ENCODE data around the gene PARP16. TPM values are rescaled to one million over a fixed set of nuclear protein-coding genes. Genes with fewer than 3 reads are reported as not detected.
A peak's percentile ranks its signal among the peaks of the same experiment; 100 is the strongest.

The PARP16 gene
- 10 to 100 TPM; 19.8 to 22.0 TPM for total RNA-seq

- H3K36me3 Mint-ChIP-seq (ENCODE audit: low read depth): peaks cover 4% of the 10 kb centered on the region
- peak; percentile 97 for ATAC-seq (replicated peaks)
- H3K4me3 Mint-ChIP-seq: peak within 1 kb of the TSS; percentile 90
- peaks cover 10% of the 10 kb centered on the region for H3K4me1 Mint-ChIP-seq
- peak within 1 kb of the TSS; percentile 94 for H3K27ac Mint-ChIP-seq
- no peaks in the 10 kb centered on the region for H3K9me3 Mint-ChIP-seq
- H3K27me3 Mint-ChIP-seq: no peaks in the 10 kb centered on the region
Measured at GRCh38 chr15:65286704-65287519, at the start of gene PARP16. TSS of gene PARP16 (minus strand) at chr15:65286883. CDS start at chr15:65286426, 457 bp downstream.

GRCh38 chr15:65335278-65336055 is 48.8 kb upstream of the PARP16 start:
- no peak for ATAC-seq (replicated peaks)
- H3K4me1 Mint-ChIP-seq: no peaks in the 10 kb centered on the region
- H3K4me3 Mint-ChIP-seq: no peak overlapping the region
- H3K27me3 Mint-ChIP-seq: peaks cover 4% of the 10 kb centered on the region
- no peaks in the 10 kb centered on the region for H3K36me3 Mint-ChIP-seq (ENCODE audit: low read depth)
- no peaks in the 10 kb centered on the region for H3K9me3 Mint-ChIP-seq
- no peak overlapping the region for H3K27ac Mint-ChIP-seq

GRCh38 chr15:65334586-65335231 is 48.0 kb upstream of the PARP16 start:
- no peak overlapping the region for H3K4me3 Mint-ChIP-seq
- H3K27me3 Mint-ChIP-seq: peaks cover 4% of the 10 kb centered on the region
- H3K36me3 Mint-ChIP-seq (ENCODE audit: low read depth): no peaks in the 10 kb centered on the region
- H3K27ac Mint-ChIP-seq: no peak overlapping the region
- no peaks in the 10 kb centered on the region for H3K4me1 Mint-ChIP-seq
- no peaks in the 10 kb centered on the region for H3K9me3 Mint-ChIP-seq
- ATAC-seq (replicated peaks): no peak

GRCh38 chr15:65333856-65334255 is 47.2 kb upstream of the PARP16 start:
- no peak overlapping the region for H3K4me3 Mint-ChIP-seq
- H3K36me3 Mint-ChIP-seq (ENCODE audit: low read depth): no peaks in the 10 kb centered on the region
- no peak overlapping the region for H3K27ac Mint-ChIP-seq
- H3K4me1 Mint-ChIP-seq: no peaks in the 10 kb centered on the region
- peaks cover 4% of the 10 kb centered on the region for H3K27me3 Mint-ChIP-seq
- ATAC-seq (replicated peaks): no peak
- H3K9me3 Mint-ChIP-seq: no peaks in the 10 kb centered on the region

- Mint-ChIP-seq H3K27me3 (peaks cover 4% of the 10 kb centered on the region), H3K36me3 (ENCODE audit: low read depth) (no peaks in the 10 kb centered on the region)
Measured at GRCh38 chr15:65333148-65333820, 46.6 kb upstream of the PARP16 start.

GRCh38 chr15:65332391-65333147 is 45.9 kb upstream of the PARP16 start:
- Mint-ChIP-seq H3K4me1 (no peaks in the 10 kb centered on the region), H3K27ac (no peak overlapping the region), H3K4me3 (no peak overlapping the region), H3K36me3 (ENCODE audit: low read depth) (no peaks in the 10 kb centered on the region), H3K9me3 (no peaks in the 10 kb centered on the region), H3K27me3 (peaks cover 4% of the 10 kb centered on the region)
- no peak for ATAC-seq (replicated peaks)

More at GRCh38 chr15:65333148-65333820, 46.6 kb upstream of the PARP16 start:
- H3K4me1 Mint-ChIP-seq: no peaks in the 10 kb centered on the region
- no peaks in the 10 kb centered on the region for H3K9me3 Mint-ChIP-seq
- ATAC-seq (replicated peaks): no peak
- H3K4me3 Mint-ChIP-seq: no peak overlapping the region
- H3K27ac Mint-ChIP-seq: no peak overlapping the region

- no peaks in the 10 kb centered on the region for H3K9me3 Mint-ChIP-seq
- no peak overlapping the region for H3K27ac Mint-ChIP-seq
- no peak for ATAC-seq (replicated peaks)
- no peaks in the 10 kb centered on the region for H3K36me3 Mint-ChIP-seq (ENCODE audit: low read depth)
- H3K4me3 Mint-ChIP-seq: no peak overlapping the region
- no peaks in the 10 kb centered on the region for H3K4me1 Mint-ChIP-seq
- peaks cover 4% of the 10 kb centered on the region for H3K27me3 Mint-ChIP-seq
Measured at GRCh38 chr15:65331811-65332210, 45.1 kb upstream of the PARP16 start.

GRCh38 chr15:65330934-65331645 is 44.4 kb upstream of the PARP16 start:
- H3K9me3 Mint-ChIP-seq: no peaks in the 10 kb centered on the region
- no peaks in the 10 kb centered on the region for H3K36me3 Mint-ChIP-seq (ENCODE audit: low read depth)
- no peak overlapping the region for H3K27ac Mint-ChIP-seq
- H3K4me1 Mint-ChIP-seq: no peaks in the 10 kb centered on the region
- H3K4me3 Mint-ChIP-seq: no peak overlapping the region
- ATAC-seq (replicated peaks): no peak
- H3K27me3 Mint-ChIP-seq: peaks cover 4% of the 10 kb centered on the region

- Mint-ChIP-seq H3K36me3 (ENCODE audit: low read depth) (no peaks in the 10 kb centered on the region), H3K27ac (no peak overlapping the region), H3K4me3 (no peak overlapping the region), H3K27me3 (peaks cover 4% of the 10 kb centered on the region), H3K9me3 (no peaks in the 10 kb centered on the region), H3K4me1 (no peaks in the 10 kb centered on the region)
- ATAC-seq (replicated peaks): no peak
Measured at GRCh38 chr15:65329984-65330735, 43.5 kb upstream of the PARP16 start.

GRCh38 chr15:65329288-65329983 is 42.8 kb upstream of the PARP16 start:
- no peaks in the 10 kb centered on the region for H3K9me3 Mint-ChIP-seq
- H3K27ac Mint-ChIP-seq: no peak overlapping the region
- ATAC-seq (replicated peaks): no peak
- H3K36me3 Mint-ChIP-seq (ENCODE audit: low read depth): no peaks in the 10 kb centered on the region
- H3K4me1 Mint-ChIP-seq: no peaks in the 10 kb centered on the region
- no peak overlapping the region for H3K4me3 Mint-ChIP-seq
- peaks cover 4% of the 10 kb centered on the region for H3K27me3 Mint-ChIP-seq

GRCh38 chr15:65328506-65329287 is 42.0 kb upstream of the PARP16 start:
- H3K4me3 Mint-ChIP-seq: no peak overlapping the region
- H3K9me3 Mint-ChIP-seq: no peaks in the 10 kb centered on the region
- ATAC-seq (replicated peaks): no peak
- no peaks in the 10 kb centered on the region for H3K27me3 Mint-ChIP-seq
- no peaks in the 10 kb centered on the region for H3K4me1 Mint-ChIP-seq
- H3K36me3 Mint-ChIP-seq (ENCODE audit: low read depth): no peaks in the 10 kb centered on the region
- no peak overlapping the region for H3K27ac Mint-ChIP-seq
